HG03025 (cell line): ENCODE results near the gene MTRFR.

Source experiments
- ATAC-seq: cut with Tn5 transposase; IDR thresholded peaks from one replicate; pipeline ENCODE4 v1.9.1; 2021; ENCODE audit warnings: mild to moderate bottlenecking, moderate library complexity; ENCODE audit not compliant: unreplicated experiment, low FRiP score

MTRFR gene

DNA sequence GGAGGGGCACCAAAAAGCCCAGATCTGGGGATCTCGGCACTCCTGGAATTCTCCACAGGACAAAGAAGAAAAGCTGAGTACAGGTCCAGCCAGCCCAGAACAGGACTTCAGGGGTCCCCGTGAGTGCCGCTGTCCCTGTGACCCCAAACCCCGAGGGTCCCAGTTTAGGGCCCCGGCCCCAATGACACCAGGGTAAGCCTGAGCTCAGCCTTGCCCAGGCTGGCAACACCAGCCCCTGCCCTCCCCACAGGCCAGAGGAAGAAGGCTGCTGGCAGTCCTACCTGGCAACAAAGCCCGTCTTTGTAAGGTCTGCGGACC, 36.6 kb downstream of the MTRFR start:
- no peak for ATAC-seq

DNA sequence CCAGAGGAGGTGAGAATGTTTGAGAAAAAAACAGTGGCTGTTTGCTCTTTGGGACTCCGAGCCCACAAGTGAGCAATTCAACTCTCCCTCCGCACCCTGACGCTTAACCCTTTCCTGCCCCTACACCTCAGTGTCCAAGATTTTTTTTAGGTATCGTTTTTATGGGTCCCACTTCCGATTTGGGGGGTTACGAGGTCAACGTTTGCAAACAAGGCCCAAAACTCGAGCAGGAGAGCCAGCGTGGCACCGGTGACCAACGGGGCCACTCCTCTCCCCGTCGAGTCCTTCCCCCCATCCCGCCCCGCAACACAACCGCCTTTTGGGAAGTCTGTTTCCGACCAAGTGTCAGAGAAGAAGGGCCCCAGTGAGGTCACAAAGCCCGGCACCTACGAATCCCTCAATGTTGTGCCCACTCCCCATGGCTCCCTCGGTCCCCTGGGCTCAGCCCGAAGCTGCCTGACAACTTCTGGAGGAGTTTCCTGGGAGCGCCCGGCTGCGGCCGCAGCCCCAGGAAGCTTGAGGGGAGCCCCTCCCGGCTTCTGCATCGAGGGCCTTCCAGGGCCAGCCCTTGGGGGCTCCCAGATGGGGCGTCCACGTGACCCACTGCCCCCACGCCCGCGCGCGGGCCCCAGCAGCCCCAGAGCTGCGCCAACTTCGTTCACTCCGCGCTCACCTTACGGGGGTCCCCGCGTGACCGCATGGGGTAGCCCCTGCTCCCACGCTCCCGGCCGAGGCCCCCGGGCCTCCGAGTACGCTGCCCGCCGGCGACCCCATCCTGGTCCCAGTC, 37.2 kb downstream of the MTRFR start:
- ATAC-seq, result peak; percentile 19

DNA sequence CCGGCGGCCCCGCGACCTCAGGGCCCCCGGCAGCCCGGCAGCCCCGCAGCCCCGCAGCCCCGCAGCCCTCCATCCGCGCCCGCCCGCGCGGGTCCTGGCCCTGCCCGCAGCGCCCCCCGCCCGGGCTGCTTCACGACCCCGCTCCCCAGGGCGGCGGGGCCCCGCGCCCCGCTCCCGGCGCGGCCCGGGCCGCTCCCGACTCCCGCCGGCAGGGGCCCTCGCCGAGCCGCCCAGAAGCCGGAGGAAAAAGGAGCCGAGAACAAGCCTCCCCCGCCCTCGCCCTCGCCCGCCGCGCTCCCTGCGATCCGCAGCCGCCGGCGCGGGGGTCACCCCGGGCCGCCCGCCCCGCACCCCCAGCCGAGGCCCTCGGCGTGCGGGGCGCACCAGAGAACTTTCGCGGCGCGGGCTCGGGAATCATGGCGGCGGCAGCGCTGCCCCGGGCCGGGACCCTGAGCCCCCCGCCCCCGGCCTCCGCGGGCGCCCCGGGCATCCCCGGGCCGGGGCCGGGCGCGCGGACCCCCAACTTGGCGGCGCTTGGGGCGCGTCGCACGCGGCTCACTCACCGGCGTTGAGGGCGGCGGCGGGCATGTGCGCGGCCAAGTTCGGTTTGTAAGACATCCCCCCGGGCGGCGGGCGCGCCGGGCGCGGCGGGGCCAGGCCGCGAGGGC, 37.9 kb downstream of the MTRFR start:
- ATAC-seq, result peak; percentile 55

DNA sequence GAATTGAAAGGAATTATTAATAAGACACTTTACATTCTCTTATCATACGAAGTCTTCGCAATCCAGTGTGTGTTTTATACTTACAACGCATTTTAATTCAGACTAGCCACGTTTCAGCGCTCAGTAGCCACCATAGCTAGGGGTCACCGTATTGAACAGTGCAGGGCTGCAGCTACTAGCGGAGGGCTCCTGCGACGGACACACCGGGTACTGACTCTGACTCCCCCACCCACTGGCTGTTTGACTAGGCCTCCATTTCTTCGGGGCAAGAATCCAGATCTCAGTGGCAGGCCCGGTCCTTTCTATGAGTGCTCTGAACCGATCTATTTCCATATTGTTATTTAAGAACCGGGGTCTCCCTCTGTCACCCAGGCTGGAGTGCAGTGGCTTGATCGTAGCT, 39.9 kb downstream of the MTRFR start:
- ATAC-seq, result no peak

DNA sequence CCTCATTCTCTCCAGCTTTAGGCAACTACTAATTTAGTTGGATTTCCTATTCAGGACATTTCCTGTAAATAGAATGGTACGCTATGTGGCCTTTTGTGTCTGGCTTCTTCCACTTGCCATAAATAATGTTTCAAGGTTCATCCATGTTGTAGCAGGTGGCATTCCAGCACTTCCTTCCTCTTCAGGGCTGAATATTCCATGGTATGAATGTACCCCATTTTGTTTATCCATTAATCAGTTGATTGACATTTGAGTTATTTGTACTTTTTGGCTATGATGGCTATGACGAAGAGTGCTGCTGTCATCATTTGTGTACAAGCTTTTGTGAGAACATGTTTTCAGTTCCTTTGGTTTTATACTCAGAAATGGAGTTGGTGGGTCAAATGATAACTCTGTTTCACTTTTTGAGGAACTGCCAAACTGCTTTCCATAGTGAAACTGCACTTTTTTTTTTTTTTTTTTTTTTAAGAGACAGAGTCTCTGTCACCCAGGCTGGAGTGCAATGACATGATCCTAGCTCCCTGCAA, 44.9 kb downstream of the MTRFR start:
- no peak for ATAC-seq

DNA sequence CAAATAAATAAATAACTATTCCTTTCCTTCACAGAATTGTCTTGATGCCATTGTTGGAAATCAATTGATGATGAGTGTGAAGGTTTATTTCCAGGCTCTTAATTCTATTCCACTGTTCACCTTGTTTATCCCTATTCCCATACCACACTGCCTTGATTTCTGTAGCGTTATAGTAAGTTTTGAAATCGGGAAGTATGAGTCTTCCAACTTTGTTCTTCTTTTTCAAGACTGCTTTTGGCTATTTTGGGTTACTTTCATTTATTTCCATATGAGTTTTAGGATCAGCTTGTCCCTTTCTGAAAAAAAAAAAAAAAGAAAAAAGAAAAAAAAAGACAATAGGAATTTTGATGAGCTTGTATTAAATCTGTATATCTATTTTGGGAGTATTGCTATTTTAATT, 47.7 kb downstream of the MTRFR start:
- no peak for ATAC-seq

DNA sequence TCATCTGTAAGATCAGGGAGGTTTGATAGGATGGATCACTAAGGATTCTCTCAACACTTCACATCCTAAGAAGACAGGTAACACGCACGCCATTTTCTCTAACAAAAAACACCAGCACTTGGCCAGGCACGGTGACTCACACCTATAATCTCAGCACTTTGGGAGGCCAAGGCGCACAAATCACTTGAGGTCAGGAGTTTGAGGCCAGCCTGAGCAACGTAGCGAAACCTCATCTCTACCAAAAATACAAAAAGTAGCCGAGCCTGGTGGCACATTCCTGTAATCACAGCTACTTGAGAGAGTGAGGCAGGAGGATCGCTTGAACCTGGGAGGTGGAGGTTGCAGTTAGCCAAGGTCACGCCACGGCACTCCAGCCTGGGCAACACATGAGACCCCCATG, 48.9 kb downstream of the MTRFR start:
- ATAC-seq, result no peak

DNA sequence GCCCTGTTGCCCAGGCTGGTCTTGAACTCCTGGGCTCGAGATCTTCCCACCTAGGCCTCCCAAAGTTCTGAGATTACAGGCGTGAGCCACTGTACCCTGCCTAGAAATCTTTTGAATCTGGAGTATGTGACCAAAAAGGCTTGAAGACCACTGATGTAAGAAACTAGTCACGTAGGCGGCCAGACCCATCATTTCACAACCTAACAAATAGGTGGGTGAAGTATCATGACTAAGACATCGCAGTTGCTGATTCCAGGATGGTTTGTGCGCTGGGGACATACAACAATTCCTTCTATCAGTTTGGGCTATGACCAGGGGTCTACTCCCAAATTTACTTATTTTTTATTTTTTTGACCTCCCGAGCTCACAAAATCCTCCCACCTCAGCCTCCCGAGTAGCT, 50.2 kb downstream of the MTRFR start:
- ATAC-seq, result no peak

DNA sequence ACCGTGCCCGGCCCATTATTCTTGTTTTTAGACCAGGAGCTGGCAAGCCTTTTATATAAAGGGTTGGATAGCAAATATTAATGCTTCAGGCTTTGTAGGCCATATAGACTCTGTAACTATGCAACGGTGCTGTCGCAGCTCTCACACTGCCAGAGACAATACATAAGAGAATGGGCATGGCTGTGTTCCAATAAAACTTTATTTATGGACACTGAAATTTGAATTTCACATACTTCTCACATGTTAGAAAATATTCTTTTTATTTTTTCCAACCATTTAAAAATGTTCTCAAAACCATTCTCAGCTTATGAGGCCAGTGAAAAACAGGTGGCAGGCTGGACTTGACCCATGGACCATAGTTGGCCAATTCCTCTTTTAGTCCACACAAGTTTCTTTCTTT, 51.4 kb downstream of the MTRFR start:
- ATAC-seq, result no peak

DNA sequence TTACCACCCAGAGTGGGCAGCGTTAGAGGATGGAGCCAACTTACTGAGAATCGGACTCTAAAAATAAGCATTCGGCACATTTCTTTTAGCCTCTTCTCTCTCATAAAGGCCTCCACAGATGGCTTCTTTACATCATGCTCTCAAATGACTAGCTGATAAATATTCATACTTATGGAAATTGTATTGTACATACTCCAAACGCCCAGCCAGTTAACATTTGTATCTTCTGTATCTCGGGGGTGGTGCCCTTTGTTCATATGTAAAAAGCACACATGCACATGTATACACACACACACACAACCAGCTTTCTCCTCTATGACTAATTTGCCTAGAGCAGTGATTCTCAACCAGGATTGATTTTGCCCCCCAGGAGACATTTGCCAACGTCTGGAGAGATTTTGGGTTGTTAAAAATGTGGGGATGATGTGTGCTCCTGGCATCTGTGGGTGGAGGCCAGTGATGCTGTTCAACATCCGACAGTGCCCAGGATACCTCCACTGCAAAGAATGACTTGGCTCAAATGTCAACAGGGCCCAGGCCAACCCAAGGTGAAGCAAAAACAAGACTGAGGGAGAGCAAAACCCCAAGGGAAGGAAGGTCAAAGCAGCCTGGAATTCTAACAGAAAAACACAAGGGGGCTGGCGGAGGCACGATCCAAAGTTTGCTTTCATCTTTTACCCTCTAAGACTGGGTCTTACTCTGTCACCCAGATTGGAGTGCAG, 53.6 kb downstream of the MTRFR start:
- ATAC-seq, result no peak

DNA sequence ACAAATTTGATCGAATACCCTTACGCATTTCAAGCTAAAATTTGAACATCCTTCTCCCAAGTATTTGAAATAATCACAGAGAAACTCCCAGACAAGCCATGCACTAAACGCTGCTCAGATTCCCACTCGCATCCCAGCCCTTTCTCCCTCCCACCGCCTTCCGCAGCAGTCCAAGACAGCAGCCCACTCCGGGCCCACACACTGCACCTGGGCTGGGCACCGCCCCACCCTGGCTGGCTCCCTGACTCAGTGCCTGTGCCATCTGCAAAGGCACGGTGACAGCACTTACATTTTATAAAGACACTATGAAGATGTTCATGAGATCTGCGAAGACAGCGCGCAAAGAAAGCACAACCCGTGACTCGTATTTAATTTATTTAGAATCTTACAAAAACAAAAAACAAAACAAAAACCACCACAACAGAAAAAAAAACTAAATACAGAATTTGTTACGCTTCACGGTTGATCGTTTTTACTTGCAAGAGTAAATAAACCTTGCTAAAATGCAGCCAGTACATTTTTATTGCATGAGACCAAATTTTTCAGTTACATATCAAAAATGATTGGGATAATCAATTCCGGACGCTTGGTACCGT, 55.6 kb downstream of the MTRFR start:
- ATAC-seq, result no peak

DNA sequence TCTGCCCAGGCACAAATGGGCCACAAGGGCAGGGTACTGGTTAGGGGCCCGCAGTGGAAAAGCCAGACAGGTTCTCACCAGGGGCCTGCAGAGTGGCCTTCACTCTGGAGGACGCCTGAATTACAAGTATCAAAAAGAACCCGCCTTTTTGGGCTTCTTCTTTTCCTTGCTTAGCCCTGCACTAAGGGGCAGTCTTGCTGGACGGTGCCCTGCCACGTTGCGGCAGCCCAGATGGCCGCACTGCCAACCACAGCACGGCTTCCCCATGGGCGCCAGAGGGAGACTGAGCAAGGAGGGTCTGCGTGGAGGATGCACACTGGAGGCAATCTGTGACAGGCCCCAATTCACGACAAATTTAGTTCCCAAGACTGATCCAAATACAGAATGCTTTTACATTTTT, 56.7 kb downstream of the MTRFR start:
- no peak for ATAC-seq

DNA sequence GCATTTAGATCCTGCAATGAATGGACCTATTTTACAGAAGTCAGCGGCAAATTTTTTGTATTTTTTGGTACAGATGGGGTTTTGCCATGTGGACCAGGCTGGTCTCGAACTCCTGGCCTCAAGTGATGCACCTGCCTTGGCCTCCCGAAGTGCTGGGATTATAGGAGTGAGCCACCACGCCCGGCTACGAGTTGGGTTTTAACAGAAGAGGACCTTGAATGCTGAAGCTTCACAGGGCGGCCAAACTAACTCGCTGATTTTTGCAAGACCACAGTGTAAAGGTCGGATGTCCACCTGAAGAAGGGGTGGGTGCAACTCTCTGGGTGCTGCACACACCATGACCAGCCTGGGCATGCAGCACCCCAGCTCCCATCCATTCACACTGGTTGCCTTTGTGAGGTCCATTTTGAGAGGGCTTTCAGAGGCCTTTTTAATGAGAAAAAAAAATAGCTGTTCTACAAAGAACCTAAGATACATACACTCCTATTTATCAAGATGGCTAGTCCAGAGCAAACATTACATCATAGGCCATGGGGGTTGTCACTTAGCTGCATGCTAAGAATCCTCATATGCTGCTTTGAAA, 60.0 kb downstream of the MTRFR start:
- no peak for ATAC-seq

DNA sequence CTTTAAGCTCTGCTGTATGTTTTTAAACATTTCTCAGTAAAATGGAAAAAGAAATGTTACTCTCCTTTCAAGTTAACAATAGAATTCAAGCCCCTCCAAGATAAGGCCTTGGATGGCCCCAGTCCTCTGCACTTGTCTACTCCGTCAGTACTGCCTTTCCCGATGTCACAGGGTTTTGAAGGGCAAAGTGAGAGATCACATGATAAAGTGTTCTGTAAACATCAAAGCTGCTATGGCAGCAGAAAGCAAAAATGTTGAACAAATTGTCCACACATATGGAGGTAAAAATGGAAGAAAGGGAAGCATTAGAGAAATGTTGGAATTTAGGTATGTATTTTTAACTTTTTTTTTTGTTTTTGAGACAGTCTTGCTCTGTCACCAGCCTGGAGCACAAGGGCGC, 71.9 kb downstream of the MTRFR start:
- ATAC-seq, result no peak

DNA sequence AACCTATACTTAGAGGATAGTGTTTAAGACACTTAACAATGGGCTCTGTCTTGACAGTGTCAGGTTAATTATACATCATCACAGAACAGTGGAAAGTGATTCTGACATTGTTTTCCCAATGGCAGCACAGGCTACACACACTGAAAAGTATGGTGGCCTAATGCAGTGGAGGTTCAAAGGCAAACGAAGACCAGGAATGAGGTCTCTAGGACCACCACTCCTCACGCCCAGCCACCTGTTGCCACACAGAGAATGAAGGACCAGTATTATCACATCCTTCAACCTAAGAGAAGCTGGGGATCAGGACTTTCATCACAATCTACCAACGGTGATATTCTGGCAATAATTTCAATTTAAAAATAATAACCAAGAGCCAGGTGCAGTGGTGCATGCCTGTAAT, 73.0 kb downstream of the MTRFR start:
- ATAC-seq, result no peak
